ENCODE measurements around the gene SH3BGR. TPM values are rescaled to one million over a fixed set of nuclear protein-coding genes. Genes with fewer than 3 reads are reported as not detected.

SH3BGR gene
- polyA plus RNA-seq, 4 donors: 2.6 to 8.7 (median 4.3) TPM

GRCh38 chr21:39484711-39485276 lies 33.0 kb downstream of the SH3BGR start:
- no peak for DNase-seq
- Histone ChIP-seq H3K4me3 (ENCODE audit: low read depth in 1 of 3, low read length in 3 of 3) (no peak overlapping the region), H3K9me3 (ENCODE audit: control insufficient read depth in 2 of 2, insufficient read depth in 1 of 2, low read depth in 1 of 2, low read length in 1 of 2) (no peaks in the 10 kb centered on the region), H3K27ac (ENCODE audit: low read depth in 1 of 3, low read length in 2 of 3) (no peak overlapping the region), H3K36me3 (ENCODE audit: control insufficient read depth in 3 of 3, insufficient read depth in 2 of 3, low read depth in 1 of 3, low read length in 3 of 3) (no peaks in the 10 kb centered on the region), H3K27me3 (ENCODE audit: control insufficient read depth in 3 of 3, insufficient read depth in 3 of 3, low read length in 3 of 3) (no peaks in the 10 kb centered on the region), H3K4me1 (ENCODE audit: control insufficient read depth in 3 of 3, insufficient read depth in 2 of 3, low read depth in 1 of 3, low read length in 2 of 3) (no peaks in the 10 kb centered on the region)
- WGBS, 3 donors: 75 to 86% (median 80%) methylated on average over 6 of the region's 6 CpGs
- no peak for FAIRE-seq

GRCh38 chr21:39489380-39489924 lies 37.7 kb downstream of the SH3BGR start:
- Histone ChIP-seq H3K36me3 (ENCODE audit: control insufficient read depth in 3 of 3, insufficient read depth in 2 of 3, low read depth in 1 of 3, low read length in 3 of 3) (no peaks in the 10 kb centered on the region), H3K27me3 (ENCODE audit: control insufficient read depth in 3 of 3, insufficient read depth in 3 of 3, low read length in 3 of 3) (no peaks in the 10 kb centered on the region), H3K4me3 (ENCODE audit: low read depth in 1 of 3, low read length in 3 of 3) (no peak overlapping the region), H3K27ac (ENCODE audit: low read depth in 1 of 3, low read length in 2 of 3) (no peak overlapping the region), H3K4me1 (ENCODE audit: control insufficient read depth in 3 of 3, insufficient read depth in 2 of 3, low read depth in 1 of 3, low read length in 2 of 3) (no peaks in the 10 kb centered on the region), H3K9me3 (ENCODE audit: control insufficient read depth in 2 of 2, insufficient read depth in 1 of 2, low read depth in 1 of 2, low read length in 1 of 2) (no peaks in the 10 kb centered on the region)
- 71 to 85% (median 73%) methylated on average over 1 of the region's 1 CpG for WGBS, 3 donors
- DNase-seq: no peak
- FAIRE-seq: no peak

- 85 to 94% (median 87%) methylated on average over 1 of the region's 1 CpG for WGBS, 3 donors
- no peaks in the 10 kb centered on the region for H3K4me1 ChIP-seq (ENCODE audit: control insufficient read depth in 3 of 3, insufficient read depth in 2 of 3, low read depth in 1 of 3, low read length in 2 of 3)
- H3K36me3 ChIP-seq (ENCODE audit: control insufficient read depth in 3 of 3, insufficient read depth in 2 of 3, low read depth in 1 of 3, low read length in 3 of 3): no peaks in the 10 kb centered on the region
- H3K9me3 ChIP-seq (ENCODE audit: control insufficient read depth in 2 of 2, insufficient read depth in 1 of 2, low read depth in 1 of 2, low read length in 1 of 2): peaks cover 0 to 4% of the 10 kb centered on the region in 2 donors
- H3K27ac ChIP-seq (ENCODE audit: low read depth in 1 of 3, low read length in 2 of 3): no peak overlapping the region
- DNase-seq (no peak), FAIRE-seq (no peak)
- no peak overlapping the region for H3K4me3 ChIP-seq (ENCODE audit: low read depth in 1 of 3, low read length in 3 of 3)
- no peaks in the 10 kb centered on the region for H3K27me3 ChIP-seq (ENCODE audit: control insufficient read depth in 3 of 3, insufficient read depth in 3 of 3, low read length in 3 of 3)
These were observed 47.4 kb downstream of the SH3BGR start for GRCh38 chr21:39499156-39499555.

GRCh38 chr21:39502631-39503030 lies 50.9 kb downstream of the SH3BGR start:
- 83 to 91% (median 87%) methylated on average over 7 of the region's 7 CpGs for WGBS, 3 donors
- no peak for DNase-seq
- no peak for FAIRE-seq

GRCh38 chr21:39503123-39503762 lies 51.5 kb downstream of the SH3BGR start:
- Histone ChIP-seq H3K4me3 (ENCODE audit: low read depth in 1 of 3, low read length in 3 of 3) (no peak overlapping the region), H3K27ac (ENCODE audit: low read depth in 1 of 3, low read length in 2 of 3) (no peak overlapping the region), H3K36me3 (ENCODE audit: control insufficient read depth in 3 of 3, insufficient read depth in 2 of 3, low read depth in 1 of 3, low read length in 3 of 3) (no peaks in the 10 kb centered on the region), H3K9me3 (ENCODE audit: control insufficient read depth in 2 of 2, insufficient read depth in 1 of 2, low read depth in 1 of 2, low read length in 1 of 2) (no peaks in the 10 kb centered on the region), H3K27me3 (ENCODE audit: control insufficient read depth in 3 of 3, insufficient read depth in 3 of 3, low read length in 3 of 3) (no peaks in the 10 kb centered on the region), H3K4me1 (ENCODE audit: control insufficient read depth in 3 of 3, insufficient read depth in 2 of 3, low read depth in 1 of 3, low read length in 2 of 3) (no peaks in the 10 kb centered on the region)
- 64 to 65% (median 65%) methylated on average over 1 of the region's 1 CpG for WGBS, 3 donors
- no peak for DNase-seq
- FAIRE-seq: no peak

More at GRCh38 chr21:39502631-39503030, 50.9 kb downstream of the SH3BGR start:
- H3K36me3 ChIP-seq (ENCODE audit: control insufficient read depth in 3 of 3, insufficient read depth in 2 of 3, low read depth in 1 of 3, low read length in 3 of 3): no peaks in the 10 kb centered on the region
- no peaks in the 10 kb centered on the region for H3K4me1 ChIP-seq (ENCODE audit: control insufficient read depth in 3 of 3, insufficient read depth in 2 of 3, low read depth in 1 of 3, low read length in 2 of 3)
- H3K9me3 ChIP-seq (ENCODE audit: control insufficient read depth in 2 of 2, insufficient read depth in 1 of 2, low read depth in 1 of 2, low read length in 1 of 2): no peaks in the 10 kb centered on the region
- H3K27me3 ChIP-seq (ENCODE audit: control insufficient read depth in 3 of 3, insufficient read depth in 3 of 3, low read length in 3 of 3): no peaks in the 10 kb centered on the region
- no peak overlapping the region for H3K4me3 ChIP-seq (ENCODE audit: low read depth in 1 of 3, low read length in 3 of 3)
- H3K27ac ChIP-seq (ENCODE audit: low read depth in 1 of 3, low read length in 2 of 3): no peak overlapping the region

- FAIRE-seq (no peak), DNase-seq (no peak)
- no peaks in the 10 kb centered on the region for H3K27me3 ChIP-seq (ENCODE audit: control insufficient read depth in 3 of 3, insufficient read depth in 3 of 3, low read length in 3 of 3)
- WGBS, 3 donors: 18 to 62% (median 18%) methylated on average over 6 of the region's 6 CpGs
- H3K4me1 ChIP-seq (ENCODE audit: control insufficient read depth in 3 of 3, insufficient read depth in 2 of 3, low read depth in 1 of 3, low read length in 2 of 3): no peaks in the 10 kb centered on the region
- no peak overlapping the region for H3K27ac ChIP-seq (ENCODE audit: low read depth in 1 of 3, low read length in 2 of 3)
- no peaks in the 10 kb centered on the region for H3K36me3 ChIP-seq (ENCODE audit: control insufficient read depth in 3 of 3, insufficient read depth in 2 of 3, low read depth in 1 of 3, low read length in 3 of 3)
- no peaks in the 10 kb centered on the region for H3K9me3 ChIP-seq (ENCODE audit: control insufficient read depth in 2 of 2, insufficient read depth in 1 of 2, low read depth in 1 of 2, low read length in 1 of 2)
- H3K4me3 ChIP-seq (ENCODE audit: low read depth in 1 of 3, low read length in 3 of 3): no peak overlapping the region
These were observed 52.5 kb downstream of the SH3BGR start for GRCh38 chr21:39504230-39504629.

- FAIRE-seq (no peak), DNase-seq (no peak)
- H3K9me3 ChIP-seq (ENCODE audit: control insufficient read depth in 2 of 2, insufficient read depth in 1 of 2, low read depth in 1 of 2, low read length in 1 of 2): no peaks in the 10 kb centered on the region
These were observed 58.5 kb downstream of the SH3BGR start for GRCh38 chr21:39510240-39510639.

GRCh38 chr21:39511102-39511501 lies 59.3 kb downstream of the SH3BGR start:
- H3K9me3 ChIP-seq (ENCODE audit: control insufficient read depth in 2 of 2, insufficient read depth in 1 of 2, low read depth in 1 of 2, low read length in 1 of 2): no peaks in the 10 kb centered on the region
- H3K36me3 ChIP-seq (ENCODE audit: control insufficient read depth in 3 of 3, insufficient read depth in 2 of 3, low read depth in 1 of 3, low read length in 3 of 3): no peaks in the 10 kb centered on the region
- H3K4me1 ChIP-seq (ENCODE audit: control insufficient read depth in 3 of 3, insufficient read depth in 2 of 3, low read depth in 1 of 3, low read length in 2 of 3): no peaks in the 10 kb centered on the region
- H3K27me3 ChIP-seq (ENCODE audit: control insufficient read depth in 3 of 3, insufficient read depth in 3 of 3, low read length in 3 of 3): no peaks in the 10 kb centered on the region
- no peak for DNase-seq
- WGBS, 3 donors: 90 to 94% (median 92%) methylated on average over 3 of the region's 3 CpGs
- no peak for FAIRE-seq
- no peak overlapping the region for H3K27ac ChIP-seq (ENCODE audit: low read depth in 1 of 3, low read length in 2 of 3)
- H3K4me3 ChIP-seq (ENCODE audit: low read depth in 1 of 3, low read length in 3 of 3): no peak overlapping the region

More at GRCh38 chr21:39510240-39510639, 58.5 kb downstream of the SH3BGR start:
- Histone ChIP-seq H3K4me3 (ENCODE audit: low read depth in 1 of 3, low read length in 3 of 3) (no peak overlapping the region), H3K36me3 (ENCODE audit: control insufficient read depth in 3 of 3, insufficient read depth in 2 of 3, low read depth in 1 of 3, low read length in 3 of 3) (no peaks in the 10 kb centered on the region), H3K27ac (ENCODE audit: low read depth in 1 of 3, low read length in 2 of 3) (no peak overlapping the region), H3K4me1 (ENCODE audit: control insufficient read depth in 3 of 3, insufficient read depth in 2 of 3, low read depth in 1 of 3, low read length in 2 of 3) (no peaks in the 10 kb centered on the region), H3K27me3 (ENCODE audit: control insufficient read depth in 3 of 3, insufficient read depth in 3 of 3, low read length in 3 of 3) (no peaks in the 10 kb centered on the region)
- WGBS, 3 donors: 90 to 100% (median 95%) methylated on average over 1 of the region's 1 CpG
